ENCODE results near the gene ARPIN. TPM values are rescaled to one million over a fixed set of nuclear protein-coding genes. Genes with fewer than 3 reads are reported as not detected.

Gene ARPIN
- total and polyA plus RNA-seq, 9 of the 15 experiments (the other 6 are each of a cell fraction or from before 2014, with no cell fraction given) = not detected

DNA sequence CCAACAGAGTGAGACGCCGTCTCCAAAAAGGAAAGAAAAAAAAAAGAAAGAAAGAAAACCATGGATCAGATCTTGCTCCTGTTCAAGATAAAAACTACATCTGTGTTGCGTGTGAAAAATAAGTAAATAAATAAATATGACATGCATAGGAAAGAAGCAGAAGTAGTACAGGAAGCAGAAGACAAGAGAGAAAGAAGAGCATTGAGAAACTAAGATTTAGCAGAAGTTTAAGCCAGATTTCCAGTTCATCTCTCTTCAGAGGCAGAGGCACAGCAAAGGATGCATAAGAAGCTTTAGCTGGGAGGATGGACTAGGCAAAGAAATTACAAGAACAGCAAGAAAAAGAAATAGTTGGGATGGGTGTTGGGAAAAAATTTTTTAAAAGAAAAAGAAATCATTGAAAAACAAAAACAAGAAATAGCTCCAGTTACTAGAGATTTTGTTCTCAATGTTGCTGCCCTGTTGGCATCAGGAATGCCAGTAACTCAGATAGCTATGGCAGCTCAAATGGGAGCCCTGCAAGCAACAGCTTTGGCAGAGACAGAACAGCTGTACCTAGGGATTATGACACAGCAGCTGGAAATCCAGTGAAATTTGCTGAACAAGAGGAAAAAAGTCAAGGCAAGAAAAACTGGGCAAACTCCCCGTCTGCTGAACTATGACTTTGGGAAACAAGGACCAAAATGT, 36.2 kb downstream of the ARPIN start:
- no peaks in the 10 kb centered on the region for H3K27me3 ChIP-seq (ENCODE audit: control insufficient read depth in 2 of 2, insufficient read depth in 2 of 2, low read length in 2 of 2)
- H3K4me2 ChIP-seq (ENCODE audit: insufficient read depth, low read length) = no peak overlapping the region
- ATAC-seq (no peak), DNase-seq (ENCODE audit: extremely low read depth in 1 of 4, low spot score in 3 of 4) (no peak), FAIRE-seq (no peak)
- no TSS peak for BruUV-seq (replicated peaks)
- no peak for TF ChIP-seq ZFP1 (CRISPR knock-in tag; IDR thresholded peaks at IDR 0.05)
- no peak for TF ChIP-seq STAT5A (IDR thresholded peaks at IDR 0.05; ENCODE audit: borderline replicate concordance, low read length)
- TF ChIP-seq, protein P1, sequence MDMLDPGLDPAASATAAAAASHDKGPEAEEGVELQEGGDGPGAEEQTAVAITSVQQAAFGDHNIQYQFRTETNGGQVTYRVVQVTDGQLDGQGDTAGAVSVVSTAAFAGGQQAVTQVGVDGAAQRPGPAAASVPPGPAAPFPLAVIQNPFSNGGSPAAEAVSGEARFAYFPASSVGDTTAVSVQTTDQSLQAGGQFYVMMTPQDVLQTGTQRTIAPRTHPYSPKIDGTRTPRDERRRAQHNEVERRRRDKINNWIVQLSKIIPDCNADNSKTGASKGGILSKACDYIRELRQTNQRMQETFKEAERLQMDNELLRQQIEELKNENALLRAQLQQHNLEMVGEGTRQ (CRISPR knock-in tag; IDR thresholded peaks at IDR 0.05) = no peak
- TF ChIP-seq KDM4B (IDR thresholded peaks at IDR 0.05; ENCODE audit: borderline replicate concordance in 2 of 2, low read depth in 1 of 2) = no peak
- 0 out of 2 replicates have a peak, but pooled peaks have one; percentile 11 for TF ChIP-seq ZNF316 (IDR thresholded peaks at IDR 0.05)
- no peak for TF ChIP-seq PTRF (tag; IDR thresholded peaks at IDR 0.05)
- TF ChIP-seq, protein P2, sequence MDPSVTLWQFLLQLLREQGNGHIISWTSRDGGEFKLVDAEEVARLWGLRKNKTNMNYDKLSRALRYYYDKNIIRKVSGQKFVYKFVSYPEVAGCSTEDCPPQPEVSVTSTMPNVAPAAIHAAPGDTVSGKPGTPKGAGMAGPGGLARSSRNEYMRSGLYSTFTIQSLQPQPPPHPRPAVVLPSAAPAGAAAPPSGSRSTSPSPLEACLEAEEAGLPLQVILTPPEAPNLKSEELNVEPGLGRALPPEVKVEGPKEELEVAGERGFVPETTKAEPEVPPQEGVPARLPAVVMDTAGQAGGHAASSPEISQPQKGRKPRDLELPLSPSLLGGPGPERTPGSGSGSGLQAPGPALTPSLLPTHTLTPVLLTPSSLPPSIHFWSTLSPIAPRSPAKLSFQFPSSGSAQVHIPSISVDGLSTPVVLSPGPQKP (CRISPR knock-in tag; IDR thresholded peaks at IDR 0.05) = no peak
- no peak for TF ChIP-seq KLF1 (tag; IDR thresholded peaks at IDR 0.05)
- no peaks in the 10 kb centered on the region for H4K20me1 ChIP-seq (replicated peaks; ENCODE audit: control insufficient read depth, insufficient read depth, low read length)
- no peak overlapping the region for H2AFZ ChIP-seq (ENCODE audit: low read depth, low read length)
- no peaks in the 10 kb centered on the region for H3K79me2 ChIP-seq (ENCODE audit: control insufficient read depth, insufficient read depth, low read length)
- H3K4me1 ChIP-seq (replicated peaks in 1 of 2; ENCODE audit: control insufficient read depth in 2 of 2, insufficient read depth in 2 of 2, low read length in 2 of 2) = peaks cover 0 to 3% of the 10 kb centered on the region in 2 experiments; a peak in 1 of 5 replicates
- no peak overlapping the region for H3K27ac ChIP-seq (ENCODE audit: extremely low read depth, low read depth, low read length)
- intact Hi-C loops (cut with micrococcal nuclease) = no loop called here
- no peaks in the 10 kb centered on the region for H3K9me3 ChIP-seq (replicated peaks; ENCODE audit: control insufficient read depth, insufficient read depth, low read depth, low read length)
- H3K4me3 ChIP-seq = no peak overlapping the region
- peaks cover 41% of the 10 kb centered on the region; the same call in 2 of the 3 replicates for H3K36me3 ChIP-seq (ENCODE audit: control insufficient read depth, insufficient read depth, low read length)
- CTCF ChIA-PET (ENCODE audit: low intra/inter-chr PET ratio) = interaction anchor here (3.0 kb wide), 1 partner anchor 115 kb away, joined by 28 read pairs; no protein-coding TSS in a partner anchor
- in situ Hi-C loops (cut with MboI) = loop anchor here (5.0 kb wide), 1 partner anchor 119 kb away; no protein-coding TSS in a partner anchor
- POLR2A ChIA-PET = interaction anchor here (1.3 kb wide), 1 partner anchor 10 kb away, joined by 3 read pairs; no protein-coding TSS in a partner anchor
- no peak overlapping the region for H3K9ac ChIP-seq (ENCODE audit: insufficient read depth in 1 of 2, low read depth in 2 of 2, low read length in 2 of 2)
- WGBS (ENCODE audit: insufficient coverage, low coverage, missing lambda C conversion rate) = 86% methylated on average over 4 of the region's 4 CpGs
- no peaks in the 10 kb centered on the region for H3K9me1 ChIP-seq (ENCODE audit: control insufficient read depth, insufficient read depth, low read length)
